Measurements from ENCODE around the gene C9orf72.

Gene C9orf72

DNA sequence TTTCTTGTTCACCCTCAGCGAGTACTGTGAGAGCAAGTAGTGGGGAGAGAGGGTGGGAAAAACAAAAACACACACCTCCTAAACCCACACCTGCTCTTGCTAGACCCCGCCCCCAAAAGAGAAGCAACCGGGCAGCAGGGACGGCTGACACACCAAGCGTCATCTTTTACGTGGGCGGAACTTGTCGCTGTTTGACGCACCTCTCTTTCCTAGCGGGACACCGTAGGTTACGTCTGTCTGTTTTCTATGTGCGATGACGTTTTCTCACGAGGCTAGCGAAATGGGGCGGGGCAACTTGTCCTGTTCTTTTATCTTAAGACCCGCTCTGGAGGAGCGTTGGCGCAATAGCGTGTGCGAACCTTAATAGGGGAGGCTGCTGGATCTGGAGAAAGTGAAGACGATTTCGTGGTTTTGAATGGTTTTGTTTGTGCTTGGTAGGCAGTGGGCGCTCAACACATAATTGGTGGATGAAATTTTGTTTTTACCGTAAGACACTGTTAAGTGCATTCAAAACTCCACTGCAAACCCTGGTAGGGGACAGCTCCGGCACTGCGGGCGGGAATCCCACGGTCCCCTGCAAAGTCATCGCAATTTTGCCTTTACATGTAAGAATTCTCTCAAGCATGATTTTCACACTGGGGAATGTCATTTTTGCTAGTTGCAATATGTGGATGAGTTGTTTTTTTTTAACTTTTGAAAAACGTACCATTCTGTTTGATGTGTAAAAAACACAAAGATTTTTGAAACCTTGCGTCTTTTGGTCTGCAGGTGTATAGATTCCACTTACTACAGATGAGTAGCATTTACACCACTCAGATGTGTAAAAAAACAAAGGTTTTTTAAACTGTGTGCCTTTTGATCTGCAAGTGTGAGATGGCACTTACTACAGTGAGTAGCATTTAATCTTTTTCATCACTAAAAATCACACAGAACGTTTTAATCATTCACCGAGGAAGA lies 631 bp upstream of the C9orf72 start:
- DNase-seq (ENCODE audit: low read depth in 2 of 2) = peak; percentile 90 to 92

DNA sequence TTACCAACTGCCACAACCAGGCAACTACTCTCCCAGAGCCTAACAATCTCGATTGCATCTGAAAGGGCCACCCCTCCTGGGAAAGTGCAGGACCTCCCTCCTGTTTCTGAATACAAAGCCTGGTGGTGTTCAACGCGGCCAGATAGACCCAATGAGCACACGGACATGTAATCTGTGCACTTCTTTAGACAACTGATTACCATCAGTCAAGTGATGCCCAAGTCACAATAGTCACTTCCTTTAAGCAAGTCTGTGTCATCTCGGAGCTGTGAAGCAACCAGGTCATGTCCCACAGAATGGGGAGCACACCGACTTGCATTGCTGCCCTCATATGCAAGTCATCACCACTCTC lies 739 bp downstream of the C9orf72 start:
- no peak for DNase-seq (ENCODE audit: low read depth in 2 of 2)

GRCh38 chr9:27572061-27572460 lies 1.2 kb downstream of the C9orf72 start:
- DNase-seq (ENCODE audit: low read depth in 2 of 2) = no peak

DNA sequence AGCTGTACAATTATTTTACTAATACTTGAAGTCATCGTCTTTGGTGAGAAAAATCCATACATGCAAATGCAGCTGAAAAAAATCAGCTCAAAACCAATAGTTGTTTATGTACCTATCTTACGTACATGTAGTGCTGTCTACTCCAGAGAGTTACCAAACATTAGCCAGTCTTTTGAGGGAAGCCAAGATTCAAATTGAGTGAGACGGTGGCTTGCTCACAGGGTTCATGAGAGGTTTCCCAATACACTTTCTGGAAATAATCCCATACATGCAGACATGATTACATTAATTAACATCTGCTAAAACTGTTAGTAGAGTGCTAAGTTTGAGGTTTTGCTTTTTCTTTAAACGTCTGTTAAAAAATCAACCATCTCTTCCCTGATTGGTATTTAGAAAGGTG lies 2.3 kb downstream of the C9orf72 start:
- no peak for DNase-seq (ENCODE audit: low read depth in 2 of 2)

GRCh38 chr9:27569406-27569805 lies 3.9 kb downstream of the C9orf72 start:
- DNase-seq (ENCODE audit: low read depth in 2 of 2) = no peak

- DNase-seq (ENCODE audit: low read depth in 2 of 2) = no peak
These were observed 7.2 kb downstream of the C9orf72 start for GRCh38 chr9:27566118-27566517.

- no peak for DNase-seq (ENCODE audit: low read depth in 2 of 2)
These were observed 7.6 kb downstream of the C9orf72 start for GRCh38 chr9:27565696-27566095.

GRCh38 chr9:27564670-27565069 lies 8.6 kb downstream of the C9orf72 start:
- DNase-seq (ENCODE audit: low read depth in 2 of 2) = no peak

- DNase-seq (ENCODE audit: low read depth in 2 of 2) = no peak
These were observed 9.4 kb downstream of the C9orf72 start for GRCh38 chr9:27563738-27564430.

DNA sequence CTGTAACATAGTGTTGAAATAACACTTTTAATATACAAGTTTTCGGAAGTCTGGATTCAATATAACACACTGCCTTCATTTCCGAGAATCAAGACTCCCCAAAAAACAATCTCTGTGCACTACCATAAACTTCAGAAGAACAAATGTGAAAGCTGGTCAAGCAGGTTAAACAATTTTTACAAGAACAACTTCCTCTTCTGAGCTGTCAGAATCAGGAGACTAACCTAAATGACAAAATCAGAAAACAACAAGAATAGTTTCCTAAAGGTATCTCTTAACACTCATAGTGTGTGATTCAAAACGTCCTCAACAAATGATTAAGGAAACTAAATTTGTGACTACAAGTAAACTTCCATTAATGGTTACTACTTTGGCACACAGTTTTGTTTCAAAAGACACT lies 11.6 kb downstream of the C9orf72 start:
- DNase-seq (ENCODE audit: low read depth in 2 of 2) = no peak

- DNase-seq (ENCODE audit: low read depth in 2 of 2) = no peak
These were observed 12.8 kb downstream of the C9orf72 start for GRCh38 chr9:27560457-27560856.

GRCh38 chr9:27558307-27558706 lies 15.0 kb downstream of the C9orf72 start:
- DNase-seq (ENCODE audit: low read depth in 2 of 2) = no peak

DNA sequence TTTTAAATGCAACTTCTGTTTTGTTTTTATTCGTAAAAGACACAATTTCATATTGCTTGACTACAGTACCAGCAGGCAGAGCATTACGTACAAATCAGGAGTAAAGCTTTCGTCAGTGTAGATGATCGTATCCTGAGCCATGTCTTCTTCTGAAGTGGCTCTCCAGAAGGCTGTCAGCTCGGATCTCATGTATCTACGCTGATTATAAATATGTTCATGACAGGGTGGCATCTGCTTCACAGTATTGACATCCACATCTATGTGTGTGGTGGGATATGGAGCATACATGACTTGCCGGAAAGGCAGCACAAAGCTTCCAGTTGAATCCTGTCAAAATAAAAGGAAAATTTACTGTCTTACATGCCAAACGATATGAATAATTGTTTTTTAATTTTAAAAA lies 16.8 kb downstream of the C9orf72 start:
- no peak for DNase-seq (ENCODE audit: low read depth in 2 of 2)

DNA sequence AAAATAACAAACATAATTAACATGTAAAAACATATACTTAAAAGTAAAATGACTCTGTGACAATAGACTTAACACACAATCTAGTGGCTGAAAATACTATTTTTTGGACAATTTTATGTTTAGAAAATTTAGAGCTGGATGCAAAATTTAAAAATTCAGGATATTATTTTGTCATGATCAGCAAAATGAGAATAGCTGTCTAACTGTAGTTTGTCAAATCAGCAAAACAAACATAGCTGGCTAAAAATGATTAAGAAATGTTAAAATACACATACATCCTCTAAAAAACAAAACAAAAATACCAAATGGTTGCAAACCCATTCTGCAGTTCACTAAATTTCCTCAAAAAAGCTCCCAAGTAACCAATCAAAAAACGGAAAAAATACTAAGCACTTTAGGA lies 18.6 kb downstream of the C9orf72 start:
- DNase-seq (ENCODE audit: low read depth in 2 of 2) = no peak

GRCh38 chr9:27549196-27549755 lies 24.0 kb downstream of the C9orf72 start:
- DNase-seq (ENCODE audit: low read depth in 2 of 2) = no peak

DNA sequence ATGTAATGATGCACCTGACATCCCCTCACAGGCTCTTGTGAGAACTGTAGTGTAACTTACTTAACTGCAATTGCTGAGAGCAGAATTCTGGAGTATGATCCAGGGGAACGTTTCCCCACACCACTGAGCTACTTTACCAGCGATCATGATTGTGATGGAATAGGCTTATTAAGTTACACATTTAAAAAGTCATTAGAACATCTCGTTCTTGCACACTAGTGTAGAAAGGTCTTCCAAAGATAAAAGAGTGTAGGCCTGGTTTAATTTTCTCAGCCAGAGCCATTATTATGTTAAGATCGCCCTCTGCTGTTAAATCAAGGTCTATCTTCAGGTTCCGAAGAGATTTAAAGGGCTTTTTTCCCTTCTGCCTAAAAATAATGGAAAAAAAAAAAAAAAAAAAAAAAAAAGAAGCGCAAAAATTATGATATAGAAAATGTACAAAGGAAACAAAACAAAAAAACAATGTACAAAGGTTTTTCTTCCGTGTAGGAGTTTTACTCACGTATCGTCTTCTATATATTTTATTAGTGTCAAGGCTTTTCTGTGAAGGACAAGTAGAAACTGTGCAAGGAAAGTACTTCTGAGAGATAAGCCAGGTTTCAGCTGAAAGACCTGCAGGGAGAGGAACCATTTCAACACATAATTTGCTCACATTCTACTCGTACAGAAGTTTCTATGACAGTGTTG lies 25.1 kb downstream of the C9orf72 start:
- no peak for DNase-seq (ENCODE audit: low read depth in 2 of 2)

DNA sequence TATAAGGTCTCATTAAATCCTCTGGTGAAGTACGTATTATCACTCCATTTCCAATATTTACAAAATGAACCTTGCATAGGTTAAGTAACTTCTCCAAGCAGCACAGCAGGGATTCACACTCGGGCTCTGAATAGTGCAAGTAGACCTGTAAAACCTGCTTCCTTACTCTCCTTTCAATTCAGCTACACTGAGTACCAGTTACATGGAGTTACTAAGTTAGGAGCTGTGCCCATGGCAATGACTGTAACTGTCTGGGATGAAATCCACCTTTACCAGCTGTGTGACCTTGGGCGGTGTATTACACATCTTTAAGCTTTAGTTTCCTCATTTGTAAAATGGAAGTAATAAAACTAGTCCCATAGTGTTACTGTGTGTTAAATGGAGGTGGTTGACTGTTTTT lies 27.8 kb downstream of the C9orf72 start:
- no peak for DNase-seq (ENCODE audit: low read depth in 2 of 2)

DNA sequence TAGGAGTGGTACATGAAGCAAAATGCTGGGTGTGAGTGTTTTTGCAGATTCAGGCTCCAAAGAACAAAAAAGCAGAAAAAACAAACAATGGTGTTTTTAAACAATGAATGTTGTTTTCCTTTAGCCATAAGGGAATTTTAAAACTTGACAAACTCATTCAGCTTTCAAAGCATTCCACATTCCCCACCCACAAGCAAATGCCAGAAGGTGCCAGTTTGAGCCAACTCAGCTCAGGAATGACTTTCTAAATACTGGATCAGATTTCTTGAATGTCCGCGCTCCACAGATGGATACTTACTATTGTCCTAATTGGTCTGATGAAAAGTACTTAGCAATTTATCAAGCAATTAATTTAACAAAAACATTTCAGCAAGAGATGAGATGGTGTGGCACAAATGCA lies 30.8 kb downstream of the C9orf72 start:
- DNase-seq (ENCODE audit: low read depth in 2 of 2) = no peak

DNA sequence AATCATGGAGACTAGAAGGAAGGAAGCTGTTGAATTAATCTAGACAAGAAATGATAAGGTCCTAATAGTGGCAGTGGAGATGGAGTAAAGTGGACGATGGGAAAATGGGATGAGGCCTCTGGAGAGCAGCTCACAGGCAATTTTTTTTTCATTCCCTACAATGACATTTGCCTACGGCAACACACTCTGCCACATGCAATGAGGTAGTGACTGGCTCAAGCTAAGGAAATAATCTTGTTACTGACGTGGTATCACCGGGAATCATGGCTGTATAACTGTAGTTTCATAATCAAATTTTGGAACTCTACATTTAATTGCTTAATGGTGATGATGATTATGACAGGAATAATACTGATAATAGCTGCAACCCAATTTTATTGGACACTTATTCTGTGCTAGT lies 31.5 kb downstream of the C9orf72 start:
- DNase-seq (ENCODE audit: low read depth in 2 of 2) = no peak

- no peak for DNase-seq (ENCODE audit: low read depth in 2 of 2)
These were observed 32.8 kb downstream of the C9orf72 start for GRCh38 chr9:27540502-27540901.

- no peak for DNase-seq (ENCODE audit: low read depth in 2 of 2)
These were observed 33.5 kb downstream of the C9orf72 start for GRCh38 chr9:27539479-27540441.
